Measurements from ENCODE around the gene SMNDC1. TPM values are rescaled to one million over a fixed set of nuclear protein-coding genes. Genes with fewer than 3 reads are reported as not detected.
"Not testable (repeated sequence)": the region's sequence is repeated elsewhere in the genome, so short reads cannot be mapped to it uniquely, and the experiment has no call there.

SMNDC1 gene
- total RNA-seq, 1 experiment from 2014 or later, result 26.9 TPM

DNA sequence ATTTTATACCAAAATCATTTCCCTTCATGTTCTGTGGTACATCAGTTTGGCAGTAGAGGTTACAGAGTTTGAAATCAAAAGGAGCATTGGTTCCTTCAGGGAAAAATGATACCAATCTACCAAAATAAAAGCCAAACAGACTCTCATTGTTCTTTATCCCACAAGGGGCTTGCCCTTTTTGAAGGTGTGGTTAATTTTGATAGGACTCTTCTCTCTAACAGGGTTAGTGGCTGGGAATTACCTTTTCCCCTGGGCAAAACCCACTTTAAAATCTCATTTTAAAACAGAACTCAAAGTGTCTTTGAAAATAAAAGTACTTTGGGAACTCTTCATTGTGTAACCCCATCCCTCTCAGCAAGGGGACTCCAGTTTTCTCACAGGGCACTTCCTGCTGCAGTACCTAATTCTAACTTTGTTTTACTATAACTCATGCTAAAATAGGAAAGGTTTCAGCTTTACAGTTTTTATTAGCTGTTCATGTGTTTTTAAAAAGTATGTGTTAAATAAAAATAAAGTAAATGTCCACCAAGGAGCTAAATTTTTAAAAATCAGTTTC lies 30.6 kb downstream of the SMNDC1 start:
- TF ChIP-seq, protein P1, sequence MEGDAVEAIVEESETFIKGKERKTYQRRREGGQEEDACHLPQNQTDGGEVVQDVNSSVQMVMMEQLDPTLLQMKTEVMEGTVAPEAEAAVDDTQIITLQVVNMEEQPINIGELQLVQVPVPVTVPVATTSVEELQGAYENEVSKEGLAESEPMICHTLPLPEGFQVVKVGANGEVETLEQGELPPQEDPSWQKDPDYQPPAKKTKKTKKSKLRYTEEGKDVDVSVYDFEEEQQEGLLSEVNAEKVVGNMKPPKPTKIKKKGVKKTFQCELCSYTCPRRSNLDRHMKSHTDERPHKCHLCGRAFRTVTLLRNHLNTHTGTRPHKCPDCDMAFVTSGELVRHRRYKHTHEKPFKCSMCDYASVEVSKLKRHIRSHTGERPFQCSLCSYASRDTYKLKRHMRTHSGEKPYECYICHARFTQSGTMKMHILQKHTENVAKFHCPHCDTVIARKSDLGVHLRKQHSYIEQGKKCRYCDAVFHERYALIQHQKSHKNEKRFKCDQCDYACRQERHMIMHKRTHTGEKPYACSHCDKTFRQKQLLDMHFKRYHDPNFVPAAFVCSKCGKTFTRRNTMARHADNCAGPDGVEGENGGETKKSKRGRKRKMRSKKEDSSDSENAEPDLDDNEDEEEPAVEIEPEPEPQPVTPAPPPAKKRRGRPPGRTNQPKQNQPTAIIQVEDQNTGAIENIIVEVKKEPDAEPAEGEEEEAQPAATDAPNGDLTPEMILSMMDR (conservative IDR thresholded peaks at IDR 0.05), result no peak
- no peak for TF ChIP-seq EZH2 (IDR thresholded peaks at IDR 0.05; ENCODE audit: low read depth)
- H4K20me1 ChIP-seq (ENCODE audit: insufficient read depth), result no peaks in the 10 kb centered on the region
- no peaks in the 10 kb centered on the region for H3K36me3 ChIP-seq (ENCODE audit: low read depth)
- no peaks in the 10 kb centered on the region for H3K9me2 ChIP-seq (ENCODE audit: insufficient read depth)
- peaks cover 4% of the 10 kb centered on the region; the same call in 1 of the 2 replicates for H3K4me1 ChIP-seq (replicated peaks; ENCODE audit: insufficient read depth)
- DNase-seq, result no peak
- intact Hi-C loops (cut with micrococcal nuclease; ENCODE audit: unreplicated experiment), result no loop called here
- H3K4me3 ChIP-seq, result no peak overlapping the region
- H2AFZ ChIP-seq, result no peak overlapping the region
- no TSS peak for BruUV-seq (replicated peaks)
- ChIA-PET POLR2A (ENCODE audit: unreplicated experiment) (no interaction called here), CTCF (no interaction called here)
- no peaks in the 10 kb centered on the region for H3F3A ChIP-seq (ENCODE audit: insufficient read depth, low read depth)
- H3K27ac ChIP-seq, result no peak overlapping the region
- no peaks in the 10 kb centered on the region for H3K27me3 ChIP-seq (ENCODE audit: insufficient read depth, low read depth)
- no peaks in the 10 kb centered on the region for H3K9me3 ChIP-seq (ENCODE audit: insufficient read depth, low read depth)
- H3K79me2 ChIP-seq (ENCODE audit: low read depth), result no peaks in the 10 kb centered on the region
- no peak overlapping the region for H3K4me2 ChIP-seq

DNA sequence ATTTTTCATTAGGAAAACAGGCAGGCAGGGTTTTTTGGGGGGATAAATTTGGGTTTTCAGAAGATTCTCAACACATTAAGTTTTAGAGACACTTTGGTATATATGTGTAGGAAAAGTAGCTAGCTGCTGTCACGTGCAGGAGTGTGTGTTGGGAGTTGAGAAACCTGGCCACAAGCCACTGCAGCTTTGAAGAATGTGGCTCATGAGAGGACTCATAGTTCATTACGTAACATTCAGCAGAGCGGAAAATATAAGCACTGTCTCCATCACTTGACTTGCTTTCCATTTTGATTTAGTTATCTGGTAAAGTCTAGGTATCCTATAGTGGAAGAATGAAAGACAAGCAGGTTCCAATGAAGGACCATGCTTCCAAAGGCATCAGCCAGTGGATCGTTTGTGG lies 31.2 kb downstream of the SMNDC1 start:
- H3K9me2 ChIP-seq (ENCODE audit: insufficient read depth), result no peaks in the 10 kb centered on the region
- H4K20me1 ChIP-seq (ENCODE audit: insufficient read depth), result no peaks in the 10 kb centered on the region
- ChIA-PET CTCF (no interaction called here), POLR2A (ENCODE audit: unreplicated experiment) (no interaction called here)
- H2AFZ ChIP-seq, result no peak overlapping the region
- no peak overlapping the region for H3K4me3 ChIP-seq
- no peaks in the 10 kb centered on the region for H3K27me3 ChIP-seq (ENCODE audit: insufficient read depth, low read depth)
- H3K36me3 ChIP-seq (ENCODE audit: low read depth), result no peaks in the 10 kb centered on the region
- BruUV-seq (replicated peaks), result no TSS peak
- H3K79me2 ChIP-seq (ENCODE audit: low read depth), result no peaks in the 10 kb centered on the region
- no peak overlapping the region for H3K27ac ChIP-seq
- peak; percentile 4 to 59 for DNase-seq
- TF ChIP-seq, protein P1 (conservative IDR thresholded peaks at IDR 0.05), result no peak
- no peak for TF ChIP-seq EZH2 (IDR thresholded peaks at IDR 0.05; ENCODE audit: low read depth)
- no peak overlapping the region for H3K4me2 ChIP-seq
- peaks cover 4% of the 10 kb centered on the region; the same call in 1 of the 2 replicates for H3K4me1 ChIP-seq (replicated peaks; ENCODE audit: insufficient read depth)
- intact Hi-C loops (cut with micrococcal nuclease; ENCODE audit: unreplicated experiment), result loop anchor here (2.0 kb wide), 1 partner anchor 129 kb away; no protein-coding TSS in a partner anchor
- H3K9me3 ChIP-seq (ENCODE audit: insufficient read depth, low read depth), result no peaks in the 10 kb centered on the region
- H3F3A ChIP-seq (ENCODE audit: insufficient read depth, low read depth), result no peaks in the 10 kb centered on the region

DNA sequence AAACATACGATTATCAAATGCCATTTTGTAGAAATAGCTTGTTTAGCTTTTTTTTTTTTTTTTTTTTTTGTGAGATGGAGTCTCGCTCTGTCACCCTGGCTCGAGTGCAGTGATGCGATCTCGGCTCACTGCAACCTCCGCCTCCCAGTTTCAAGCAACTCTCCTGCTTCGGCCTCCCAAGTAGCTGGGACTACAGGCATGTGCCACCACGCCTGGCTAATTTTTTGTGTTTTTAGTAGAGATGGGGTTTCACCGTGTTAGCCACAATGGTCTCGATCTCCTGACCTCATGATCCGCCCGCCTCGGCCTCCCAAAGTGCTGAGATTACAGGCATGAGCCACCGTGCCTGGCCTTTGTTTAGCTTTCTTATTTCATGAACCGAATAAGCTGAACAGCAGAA lies 31.7 kb downstream of the SMNDC1 start:
- POLR2A ChIA-PET (ENCODE audit: unreplicated experiment); H3K27me3 ChIP-seq (ENCODE audit: insufficient read depth, low read depth); H2AFZ ChIP-seq; H3K79me2 ChIP-seq (ENCODE audit: low read depth); H3K4me1 ChIP-seq (replicated peaks; ENCODE audit: insufficient read depth); DNase-seq; BruUV-seq (replicated peaks); H3F3A ChIP-seq (ENCODE audit: insufficient read depth, low read depth); CTCF ChIA-PET; H4K20me1 ChIP-seq (ENCODE audit: insufficient read depth); H3K9me3 ChIP-seq (ENCODE audit: insufficient read depth, low read depth); H3K36me3 ChIP-seq (ENCODE audit: low read depth); H3K4me2 ChIP-seq; H3K9me2 ChIP-seq (ENCODE audit: insufficient read depth); H3K4me3 ChIP-seq; H3K27ac ChIP-seq: not testable (repeated sequence)
- intact Hi-C loops (cut with micrococcal nuclease; ENCODE audit: unreplicated experiment), result loop anchor here (2.0 kb wide), 1 partner anchor 128 kb away; no protein-coding TSS in a partner anchor

Data from PC-9 (cell line).